Loucy (cell line): ENCODE measurements around the gene IPMK.

Experiments used
- H2AFZ ChIP-seq: fragments of 200-600 bp; sonication (generic); 2 replicates; pipeline ENCODE4 v1.6.0; 2016; ENCODE audit warnings: antibody characterized with exemption, mild to moderate bottlenecking, low read length, moderate library complexity
- H3F3A ChIP-seq: fragments of 200-600 bp; 2 replicates; pipeline ENCODE4 v1.6.0; 2016; ENCODE audit warnings: antibody characterized with exemption, low read depth, mild to moderate bottlenecking
- H3K27me3 ChIP-seq: fragments of 200-600 bp; sonication (generic); 2 replicates; pipeline ENCODE4 v1.6.1; 2014; ENCODE audit warnings: low read length, mild to moderate bottlenecking; ENCODE audit not compliant: insufficient read depth, poor library complexity, severe bottlenecking
- H3K36me3 ChIP-seq: fragments of 200-600 bp; sonication (generic); 2 replicates; pipeline ENCODE4 v1.6.1; 2016; ENCODE audit warnings: low read length; ENCODE audit not compliant: insufficient read depth
- H3K4me1 ChIP-seq: fragments of 200-600 bp; sonication (generic); 2 replicates; pipeline ENCODE4 v1.5.1; 2014; ENCODE audit warnings: low read length, mild to moderate bottlenecking; ENCODE audit not compliant: insufficient read depth, poor library complexity, severe bottlenecking
- H3K4me2 ChIP-seq: fragments of 200-600 bp; sonication (generic); 2 replicates; pipeline ENCODE4 v1.6.0; 2014; ENCODE audit warnings: antibody characterized with exemption, low read length, low read depth, mild to moderate bottlenecking; ENCODE audit not compliant: poor library complexity, severe bottlenecking
- H3K4me3 ChIP-seq: fragments of 200-600 bp; sonication (generic); 2 replicates; pipeline ENCODE4 v1.5.1; 2014; ENCODE audit warnings: low read length, mild to moderate bottlenecking, mixed read lengths; ENCODE audit not compliant: poor library complexity, severe bottlenecking
- H3K79me2 ChIP-seq: fragments of 200-600 bp; sonication (generic); 2 replicates; pipeline ENCODE4 v1.6.1; 2014; ENCODE audit warnings: low read length; ENCODE audit not compliant: insufficient read depth
- H3K9ac ChIP-seq: fragments of 200-600 bp; sonication (generic); 2 replicates; pipeline ENCODE4 v1.6.0; 2014; ENCODE audit warnings: mild to moderate bottlenecking, low read depth, low read length, moderate library complexity; ENCODE audit not compliant: poor library complexity, severe bottlenecking
- H3K9me2 ChIP-seq: fragments of 200-600 bp; sonication (generic); replicated peaks from 2 replicates; pipeline ENCODE4 v1.6.1; 2016; ENCODE audit warnings: low read depth, low read length, mixed read lengths
- H3K9me3 ChIP-seq: fragments of 200-600 bp; sonication (generic); 2 replicates; pipeline ENCODE4 v1.6.1; 2014; ENCODE audit warnings: mild to moderate bottlenecking, antibody characterized with exemption, low read length, low read depth; ENCODE audit not compliant: insufficient read depth
- H4K20me1 ChIP-seq: fragments of 200-600 bp; sonication (generic); 2 replicates; pipeline ENCODE4 v1.6.0; 2014; ENCODE audit warnings: antibody characterized with exemption, low read length, mild to moderate bottlenecking; ENCODE audit not compliant: insufficient read depth, poor library complexity, severe bottlenecking
- CTCF ChIP-seq: fragments of 200-600 bp; sonication (generic); conservative IDR thresholded peaks from 2 replicates; pipeline ENCODE4 v1.5.1; 2014; ENCODE audit warnings: mild to moderate bottlenecking, antibody characterized with exemption, low read length
- EZH2phosphoT487 ChIP-seq: fragments of 200-600 bp; IDR thresholded peaks from 2 replicates; pipeline ENCODE4 v1.6.1; 2018; ENCODE audit warnings: antibody characterized with exemption, mild to moderate bottlenecking, moderate library complexity, borderline replicate concordance

The IPMK gene

GRCh38 chr10:58220769-58221451 is 46.8 kb downstream of the IPMK start:
- no peaks in the 10 kb centered on the region for H4K20me1 ChIP-seq
- no peak overlapping the region for H2AFZ ChIP-seq
- no peak for TF ChIP-seq EZH2phosphoT487
- TF ChIP-seq CTCF, result no peak
- H3K9ac ChIP-seq, result no peak overlapping the region
- H3K9me2 ChIP-seq, result no peaks in the 10 kb centered on the region
- H3K36me3 ChIP-seq, result peaks cover 24% of the 10 kb centered on the region; the same call in 1 of the 2 replicates
- H3K27me3 ChIP-seq, result no peaks in the 10 kb centered on the region
- no peaks in the 10 kb centered on the region for H3F3A ChIP-seq
- no peak overlapping the region for H3K4me3 ChIP-seq
- H3K9me3 ChIP-seq, result no peaks in the 10 kb centered on the region
- no peak overlapping the region for H3K4me2 ChIP-seq
- H3K4me1 ChIP-seq, result no peaks in the 10 kb centered on the region
- H3K79me2 ChIP-seq, result no peaks in the 10 kb centered on the region

- Histone ChIP-seq H3K79me2 (0 out of 2 replicates have a peak, but pooled peaks cover 4% of the 10 kb centered on the region), H4K20me1 (no peaks in the 10 kb centered on the region), H3K36me3 (peaks cover 24% of the 10 kb centered on the region; the same call in 1 of the 2 replicates), H3K4me3 (no peak overlapping the region), H2AFZ (no peak overlapping the region), H3F3A (no peaks in the 10 kb centered on the region), H3K27me3 (no peaks in the 10 kb centered on the region), H3K4me2 (no peak overlapping the region), H3K9me2 (no peaks in the 10 kb centered on the region), H3K4me1 (no peaks in the 10 kb centered on the region), H3K9ac (no peak overlapping the region), H3K9me3 (no peaks in the 10 kb centered on the region)
- TF ChIP-seq EZH2phosphoT487 (no peak), CTCF (no peak)
Measured at GRCh38 chr10:58219875-58220274, 47.8 kb downstream of the IPMK start.

GRCh38 chr10:58217612-58218011 is 50.1 kb downstream of the IPMK start:
- Histone ChIP-seq H3F3A (no peaks in the 10 kb centered on the region), H3K4me2 (no peak overlapping the region), H2AFZ (no peak overlapping the region), H3K4me3 (no peak overlapping the region), H3K4me1 (no peaks in the 10 kb centered on the region), H3K79me2 (0 out of 2 replicates have a peak, but pooled peaks cover 4% of the 10 kb centered on the region), H3K9me3 (no peaks in the 10 kb centered on the region), H4K20me1 (no peaks in the 10 kb centered on the region), H3K36me3 (peaks cover 23% of the 10 kb centered on the region; the same call in 1 of the 2 replicates), H3K9ac (no peak overlapping the region), H3K27me3 (no peaks in the 10 kb centered on the region), H3K9me2 (no peaks in the 10 kb centered on the region)
- TF ChIP-seq EZH2phosphoT487 (no peak), CTCF (no peak)
